Measurements from ENCODE around the gene BTBD9.

BTBD9 gene

DNA sequence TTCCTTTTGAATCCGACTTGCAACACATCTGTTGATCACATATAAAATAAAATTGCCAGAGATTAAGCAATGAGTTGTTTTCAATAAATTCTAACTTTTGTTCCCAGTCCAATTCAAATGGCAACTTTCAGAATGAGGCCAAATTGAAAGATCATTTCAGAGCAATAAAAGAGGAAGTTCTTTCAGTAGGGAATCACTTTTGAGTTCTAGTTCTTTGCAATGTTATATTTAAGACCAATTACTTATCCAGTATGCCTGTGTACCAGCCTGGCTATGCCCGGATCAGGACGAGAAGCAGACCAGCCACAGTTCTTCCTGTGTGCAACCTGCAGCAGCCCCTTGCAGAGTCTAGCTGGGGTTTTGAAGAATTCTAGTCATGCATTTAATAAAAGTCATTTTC, 232.5 kb downstream of the BTBD9 start:
- DNase-seq (ENCODE audit: extremely low read depth, insufficient read length): no peak
- Histone ChIP-seq H3K4me3 (replicated peaks; ENCODE audit: low read depth, low read length) (no peak overlapping the region), H3K36me3 (ENCODE audit: control insufficient read depth, insufficient read depth, low read length) (no peaks in the 10 kb centered on the region), H3K27me3 (replicated peaks; ENCODE audit: control insufficient read depth, insufficient read depth, low read length) (no peaks in the 10 kb centered on the region)
- TF ChIP-seq, protein P1, sequence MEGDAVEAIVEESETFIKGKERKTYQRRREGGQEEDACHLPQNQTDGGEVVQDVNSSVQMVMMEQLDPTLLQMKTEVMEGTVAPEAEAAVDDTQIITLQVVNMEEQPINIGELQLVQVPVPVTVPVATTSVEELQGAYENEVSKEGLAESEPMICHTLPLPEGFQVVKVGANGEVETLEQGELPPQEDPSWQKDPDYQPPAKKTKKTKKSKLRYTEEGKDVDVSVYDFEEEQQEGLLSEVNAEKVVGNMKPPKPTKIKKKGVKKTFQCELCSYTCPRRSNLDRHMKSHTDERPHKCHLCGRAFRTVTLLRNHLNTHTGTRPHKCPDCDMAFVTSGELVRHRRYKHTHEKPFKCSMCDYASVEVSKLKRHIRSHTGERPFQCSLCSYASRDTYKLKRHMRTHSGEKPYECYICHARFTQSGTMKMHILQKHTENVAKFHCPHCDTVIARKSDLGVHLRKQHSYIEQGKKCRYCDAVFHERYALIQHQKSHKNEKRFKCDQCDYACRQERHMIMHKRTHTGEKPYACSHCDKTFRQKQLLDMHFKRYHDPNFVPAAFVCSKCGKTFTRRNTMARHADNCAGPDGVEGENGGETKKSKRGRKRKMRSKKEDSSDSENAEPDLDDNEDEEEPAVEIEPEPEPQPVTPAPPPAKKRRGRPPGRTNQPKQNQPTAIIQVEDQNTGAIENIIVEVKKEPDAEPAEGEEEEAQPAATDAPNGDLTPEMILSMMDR (IDR thresholded peaks at IDR 0.05; ENCODE audit: insufficient read depth, low read length, poor library complexity, severe bottlenecking): no peak

DNA sequence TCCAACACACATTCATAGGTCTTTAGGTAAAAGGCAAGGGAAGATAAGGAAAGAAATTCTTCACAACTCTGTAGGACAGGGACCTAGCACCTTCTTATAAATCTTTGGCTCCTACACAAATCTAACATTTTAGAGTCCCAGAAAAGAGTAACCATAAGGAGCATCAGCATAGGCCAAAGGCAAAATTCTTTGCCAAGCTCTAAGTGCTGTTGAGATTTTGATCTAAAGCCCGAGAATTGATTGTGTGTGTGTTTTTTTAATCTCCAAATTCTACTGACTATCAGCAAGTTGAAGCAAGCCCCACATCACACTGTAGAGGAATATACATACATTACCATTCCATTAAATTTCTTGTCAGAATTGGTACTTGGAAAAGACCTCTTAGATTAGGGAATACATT, 233.6 kb downstream of the BTBD9 start:
- H3K36me3 ChIP-seq (ENCODE audit: control insufficient read depth, insufficient read depth, low read length): no peaks in the 10 kb centered on the region
- H3K27me3 ChIP-seq (replicated peaks; ENCODE audit: control insufficient read depth, insufficient read depth, low read length): no peaks in the 10 kb centered on the region
- TF ChIP-seq, protein P1 (IDR thresholded peaks at IDR 0.05; ENCODE audit: insufficient read depth, low read length, poor library complexity, severe bottlenecking): no peak
- no peak for DNase-seq (ENCODE audit: extremely low read depth, insufficient read length)
- no peak overlapping the region for H3K4me3 ChIP-seq (replicated peaks; ENCODE audit: low read depth, low read length)

DNA sequence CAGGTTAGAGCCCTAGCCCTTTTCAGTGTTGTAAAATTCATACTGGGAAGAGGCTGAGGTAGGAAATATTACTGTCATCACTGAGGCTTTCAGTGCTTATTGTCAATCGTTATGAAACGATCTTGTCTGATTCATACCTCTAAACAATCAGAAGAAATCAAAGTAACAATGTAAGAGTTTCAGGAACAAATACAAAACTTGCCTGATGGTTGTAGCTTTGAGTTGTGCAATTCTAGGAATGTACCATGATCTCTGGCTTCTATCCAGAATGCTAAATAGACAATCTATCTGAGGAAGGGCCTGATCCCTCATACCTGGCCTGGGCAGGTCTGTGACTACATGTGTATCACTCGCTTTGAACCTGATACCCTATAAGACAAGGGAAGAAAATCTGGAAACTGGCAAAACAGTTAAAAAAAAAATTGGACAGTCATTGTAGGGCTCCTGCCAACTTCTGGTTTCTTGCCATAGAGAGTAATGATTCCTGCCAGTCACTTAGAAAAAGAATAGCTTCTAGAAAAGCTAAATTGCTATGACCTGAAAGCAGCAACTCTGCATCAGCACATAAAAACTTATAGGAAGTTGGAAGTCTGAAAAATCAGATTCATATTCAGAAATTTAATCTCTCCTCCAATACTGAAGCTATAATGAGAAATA, 234.7 kb downstream of the BTBD9 start:
- Histone ChIP-seq H3K36me3 (ENCODE audit: control insufficient read depth, insufficient read depth, low read length) (no peaks in the 10 kb centered on the region), H3K27me3 (replicated peaks; ENCODE audit: control insufficient read depth, insufficient read depth, low read length) (no peaks in the 10 kb centered on the region), H3K4me3 (replicated peaks; ENCODE audit: low read depth, low read length) (no peak overlapping the region)
- no peak for DNase-seq (ENCODE audit: extremely low read depth, insufficient read length)
- TF ChIP-seq, protein P1 (IDR thresholded peaks at IDR 0.05; ENCODE audit: insufficient read depth, low read length, poor library complexity, severe bottlenecking): no peak

DNA sequence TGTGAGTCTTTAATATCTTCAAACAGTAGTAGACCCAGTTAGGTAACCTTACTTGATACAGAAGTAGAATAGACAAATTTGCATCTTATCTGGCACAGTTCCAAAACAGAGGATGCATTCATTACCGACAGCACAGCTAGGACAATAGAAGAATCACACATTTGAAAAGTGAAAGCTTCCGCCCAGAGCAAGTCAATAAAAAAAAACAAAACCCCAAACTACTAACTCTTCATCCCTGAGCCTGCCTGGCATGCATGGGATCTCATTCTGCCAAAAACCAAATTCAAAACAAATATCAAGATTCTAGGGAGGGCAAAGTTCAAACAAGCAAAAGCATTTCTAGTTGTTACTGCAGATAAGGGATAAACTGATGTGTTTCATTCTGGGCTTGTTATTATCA, 235.4 kb downstream of the BTBD9 start:
- Histone ChIP-seq H3K4me3 (replicated peaks; ENCODE audit: low read depth, low read length) (no peak overlapping the region), H3K27me3 (replicated peaks; ENCODE audit: control insufficient read depth, insufficient read depth, low read length) (no peaks in the 10 kb centered on the region), H3K36me3 (ENCODE audit: control insufficient read depth, insufficient read depth, low read length) (no peaks in the 10 kb centered on the region)
- TF ChIP-seq, protein P1 (IDR thresholded peaks at IDR 0.05; ENCODE audit: insufficient read depth, low read length, poor library complexity, severe bottlenecking): no peak
- no peak for DNase-seq (ENCODE audit: extremely low read depth, insufficient read length)

DNA sequence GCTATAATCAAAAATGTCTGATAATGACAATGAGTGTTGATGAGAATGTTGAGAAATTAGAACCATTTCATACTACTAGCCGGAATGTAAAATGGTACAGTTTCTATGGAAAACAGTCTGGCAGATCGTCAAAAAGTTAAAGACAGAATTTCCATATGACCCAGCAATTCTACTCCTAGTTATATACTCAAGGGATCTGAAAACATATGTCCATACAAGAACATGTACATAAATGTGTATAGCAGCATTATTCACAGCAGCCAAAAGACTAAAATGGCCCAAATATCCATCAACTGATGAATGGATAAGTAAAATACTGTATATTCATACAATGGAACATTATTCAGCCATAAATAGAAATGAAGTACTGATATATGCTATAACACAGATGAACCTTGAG, 236.2 kb downstream of the BTBD9 start:
- H3K36me3 ChIP-seq (ENCODE audit: control insufficient read depth, insufficient read depth, low read length): no peaks in the 10 kb centered on the region
- no peak for DNase-seq (ENCODE audit: extremely low read depth, insufficient read length)
- no peak overlapping the region for H3K4me3 ChIP-seq (replicated peaks; ENCODE audit: low read depth, low read length)
- H3K27me3 ChIP-seq (replicated peaks; ENCODE audit: control insufficient read depth, insufficient read depth, low read length): no peaks in the 10 kb centered on the region
- TF ChIP-seq, protein P1 (IDR thresholded peaks at IDR 0.05; ENCODE audit: insufficient read depth, low read length, poor library complexity, severe bottlenecking): no peak

DNA sequence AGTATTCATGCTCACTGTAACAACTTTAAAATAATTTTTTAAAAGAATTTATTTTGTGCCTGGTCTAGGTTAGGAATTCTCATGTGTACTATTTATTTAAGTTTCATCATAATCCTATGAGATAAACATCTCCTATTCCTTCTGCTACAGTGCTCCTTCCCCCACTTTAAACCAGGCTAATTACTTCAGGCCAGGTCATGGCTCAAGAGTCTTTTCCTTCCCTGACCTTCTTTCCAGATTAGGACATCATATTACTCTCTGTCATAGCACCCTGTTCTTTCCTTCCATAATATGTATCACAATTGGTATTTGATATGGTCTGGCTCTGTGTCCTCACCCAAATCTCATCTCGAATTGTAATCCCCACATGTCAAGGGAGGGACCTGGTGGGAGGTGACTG, 239.0 kb downstream of the BTBD9 start:
- Histone ChIP-seq H3K27me3 (replicated peaks; ENCODE audit: control insufficient read depth, insufficient read depth, low read length) (no peaks in the 10 kb centered on the region), H3K4me3 (replicated peaks; ENCODE audit: low read depth, low read length) (no peak overlapping the region), H3K36me3 (ENCODE audit: control insufficient read depth, insufficient read depth, low read length) (no peaks in the 10 kb centered on the region)
- no peak for DNase-seq (ENCODE audit: extremely low read depth, insufficient read length)
- TF ChIP-seq, protein P1 (IDR thresholded peaks at IDR 0.05; ENCODE audit: insufficient read depth, low read length, poor library complexity, severe bottlenecking): no peak

All from GM06990 (cell line).